T-cell (primary cell): ENCODE data around the gene MON1A. TPM values are rescaled to one million over a fixed set of nuclear protein-coding genes. Genes with fewer than 3 reads are reported as not detected.
"Not testable (repeated sequence)": the region's sequence is repeated elsewhere in the genome, so short reads cannot be mapped to it uniquely, and the experiment has no call there.

Experiments used
- ATAC-seq, 4 experiments: fragments of 200-7000 bp in 3 of 4; fragments of 150-1000 bp in 1 of 4; cut with Tn5 transposase; replicated peaks in 1 of 4; 1 replicate in 3 of 4; 2 replicates in 1 of 4; pipeline ENCODE4 v1.10.0; 2021; ENCODE audit warnings: moderate library complexity in 3 of 4, mild to moderate bottlenecking in 2 of 4, moderate number of reproducible peaks in 1 of 4
- CTCF ChIA-PET, 2 donors: fragments of 300-600 bp; sonication (Branson Sonifier 250); formaldehyde crosslinking; loops; one replicate each; lab custom pipeline; 2022; ENCODE audit warnings: antibody characterized with exemption in 2 of 2; lab: Charles Lee
- POLR2A ChIA-PET, 2 donors: fragments of 300-600 bp; sonication (Branson Sonifier 250); formaldehyde crosslinking; loops; one replicate each; lab custom pipeline; 2022; ENCODE audit warnings: antibody characterized with exemption in 2 of 2; lab: Charles Lee
- DNase-seq, 35 experiments: peaks; one replicate each; pipeline versions ENCODE4 v3.0.0 to v3.0.0-alpha.2; 2013 to 2023
- H3K27ac ChIP-seq: one replicate; pipeline ENCODE4 v1.5.1; 2013; ENCODE audit warnings: low read length
- H3K27me3 ChIP-seq, 2 experiments: replicated peaks in 1 of 2; 1 replicate in 1 of 2; 2 replicates in 1 of 2; pipeline versions ENCODE4 v1.6.1 to v1.7.0; 2013; ENCODE audit warnings: low read length in 1 of 2, mixed read lengths in 1 of 2; ENCODE audit not compliant: control insufficient read depth in 2 of 2, insufficient read depth in 2 of 2; ENCODE audit errors: extremely low read depth in 1 of 2
- H3K36me3 ChIP-seq, 2 donors: 1 replicate in 1 of 2; 2 replicates in 1 of 2; pipeline versions ENCODE4 v1.6.1 to v1.7.0; 2013; ENCODE audit warnings: low read length in 1 of 2; ENCODE audit not compliant: control insufficient read depth in 2 of 2, insufficient read depth in 1 of 2; ENCODE audit errors: extremely low read depth in 1 of 2
- H3K4me1 ChIP-seq, 2 experiments: 1 replicate in 1 of 2; 2 replicates in 1 of 2; pipeline versions ENCODE4 v1.6.1 to v1.7.0; 2013; ENCODE audit warnings: low read length in 2 of 2, mixed read lengths in 1 of 2; ENCODE audit not compliant: insufficient read depth in 2 of 2, control insufficient read depth in 1 of 2; ENCODE audit errors: extremely low read depth in 1 of 2
- H3K4me3 ChIP-seq, 2 donors: 1 replicate in 1 of 2; 2 replicates in 1 of 2; pipeline versions ENCODE4 v1.5.1 to v1.7.0; 2013; ENCODE audit warnings: mild to moderate bottlenecking in 2 of 2, low read length in 1 of 2, moderate library complexity in 1 of 2; ENCODE audit not compliant: control insufficient read depth in 1 of 2; ENCODE audit errors: extremely low read depth in 1 of 2
- H3K9me3 ChIP-seq: 2 replicates; pipeline ENCODE4 v1.7.0; 2013
- H3K27ac Mint-ChIP-seq, 2 donors: one replicate each; pipeline ENCODE4 v1.8.0; 2020 to 2021; ENCODE audit warnings: mild to moderate bottlenecking in 2 of 2, mixed read lengths in 2 of 2
- H3K27me3 Mint-ChIP-seq, 2 donors: one replicate each; pipeline ENCODE4 v1.8.0; 2021 to 2022; ENCODE audit warnings: mixed read lengths in 2 of 2
- H3K36me3 Mint-ChIP-seq: one replicate; pipeline ENCODE4 v1.8.0; 2021; ENCODE audit warnings: mixed read lengths
- H3K4me1 Mint-ChIP-seq, 3 donors: one replicate each; pipeline ENCODE4 v1.8.0; 2020 to 2022; ENCODE audit warnings: mixed read lengths in 3 of 3, mild to moderate bottlenecking in 1 of 3
- H3K4me3 Mint-ChIP-seq, 3 donors: one replicate each; pipeline ENCODE4 v1.8.0; 2020 to 2022; ENCODE audit warnings: mild to moderate bottlenecking in 3 of 3, mixed read lengths in 3 of 3, moderate library complexity in 3 of 3
- H3K9me3 Mint-ChIP-seq, 3 donors: one replicate each; pipeline ENCODE4 v1.8.0; 2020 to 2022; ENCODE audit warnings: mixed read lengths in 3 of 3
- WGBS: methylation state at CpG from one replicate; pipeline ENCODE4 v1.1.5; 2013; ENCODE audit warnings: missing lambda C conversion rate; ENCODE audit not compliant: insufficient coverage; 5-methylcytosine and 5-hydroxymethylcytosine counted together
- total RNA-seq, 35 experiments: library from RNA in 6 of 35; stranded (reverse) in 6 of 35; fragments of 120-200 nt in 1 of 35; gene quantifications; one replicate each; pipeline versions ENCODE4 v1.2.1 to v1.2.4 and lab custom pipeline; 2013 to 2026

The MON1A gene
- total RNA-seq, 5 donors from 2014 or later (not counting 1 experiment from before 2014, with no cell fraction given): 5.4 to 15.0 (median 11.7) TPM

DNA sequence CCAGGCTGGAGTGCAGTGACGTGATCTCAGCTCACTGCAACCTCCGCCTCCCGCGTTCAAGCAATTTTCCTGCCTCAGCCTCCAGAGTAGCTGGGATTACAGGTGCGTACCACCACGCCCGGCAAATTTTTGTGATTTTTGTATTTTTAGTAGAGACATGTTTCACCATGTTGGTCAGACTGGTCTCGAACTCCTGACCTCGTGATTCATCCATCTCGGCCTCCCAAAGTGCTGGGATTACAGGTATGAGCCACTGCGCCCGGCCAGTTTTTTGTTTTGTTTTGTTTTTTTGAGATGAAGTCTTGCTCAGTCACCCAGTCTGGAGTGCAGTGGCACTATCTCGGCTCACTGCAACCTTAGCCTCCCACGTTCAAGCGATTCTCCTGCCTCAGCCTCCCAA lies 2.7 kb upstream of the MON1A start:
- H3K4me3 ChIP-seq, H3K9me3 Mint-ChIP-seq, DNase-seq, H3K9me3 ChIP-seq, H3K36me3 ChIP-seq, H3K4me3 Mint-ChIP-seq, H3K36me3 Mint-ChIP-seq, H3K27ac Mint-ChIP-seq, H3K27ac ChIP-seq, H3K27me3 Mint-ChIP-seq, POLR2A ChIA-PET, H3K27me3 ChIP-seq, ATAC-seq: not testable (repeated sequence)
- H3K4me1 ChIP-seq: peaks cover 2 to 26% of the 10 kb centered on the region in 2 experiments
- CTCF ChIA-PET: interaction anchor here in 1 of 2 donors (0.7 to 1.1 kb wide), 3 partner anchors 88 to 593 kb away, joined by 3 read pairs; partner anchors contain the start of gene USP4
- H3K4me1 Mint-ChIP-seq: peaks cover 21 to 27% (median 22%) of the 10 kb centered on the region in 3 donors
- 96% methylated on average over 11 of the region's 15 CpGs for WGBS

DNA sequence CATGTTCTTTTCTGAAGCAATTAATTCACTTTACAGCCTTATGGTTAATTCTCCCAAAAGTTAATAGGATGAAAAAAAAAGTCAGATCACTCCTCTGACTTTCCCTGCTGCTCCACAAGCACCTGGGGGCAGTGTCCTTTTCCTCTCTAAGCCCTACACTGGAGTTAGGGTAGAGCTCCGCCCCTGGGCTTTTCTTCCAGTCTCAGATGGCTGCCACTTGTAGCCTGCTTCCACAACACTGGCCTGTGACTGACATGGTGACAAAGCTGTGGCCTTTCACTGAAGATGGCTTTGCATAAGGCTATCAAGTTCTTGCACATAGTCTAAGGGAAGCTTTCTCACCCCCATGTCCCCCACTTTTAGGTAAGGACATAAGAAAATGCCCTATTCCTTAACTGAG lies 1.3 kb upstream of the MON1A start:
- peak overlapping the region; percentile 58 to 62 for H3K27ac Mint-ChIP-seq
- Histone ChIP-seq H3K4me3 (no peak overlapping the region), H3K27me3 (no peaks in the 10 kb centered on the region), H3K4me1 (peaks cover 2 to 26% of the 10 kb centered on the region in 2 experiments), H3K36me3 (no peaks in the 10 kb centered on the region), H3K27ac (no peak overlapping the region), H3K9me3 (no peaks in the 10 kb centered on the region)
- POLR2A ChIA-PET: no interaction called here
- H3K36me3 Mint-ChIP-seq: peaks cover under 1% of the 10 kb centered on the region
- H3K4me3 Mint-ChIP-seq: peak overlapping the region in 2 of 3 donors; percentile 21 to 52
- H3K27me3 Mint-ChIP-seq: no peaks in the 10 kb centered on the region
- 100% methylated on average over 1 of the region's 1 CpG for WGBS
- no peaks in the 10 kb centered on the region for H3K9me3 Mint-ChIP-seq
- CTCF ChIA-PET: interaction anchor here in 1 of 2 donors (0.6 kb wide), 2 partner anchors 16 to 211 kb away, joined by 3 to 6 read pairs; no protein-coding TSS in a partner anchor
- peaks cover 21 to 34% (median 26%) of the 10 kb centered on the region in 3 donors for H3K4me1 Mint-ChIP-seq
- DNase-seq (no peak), ATAC-seq (no peak)

DNA sequence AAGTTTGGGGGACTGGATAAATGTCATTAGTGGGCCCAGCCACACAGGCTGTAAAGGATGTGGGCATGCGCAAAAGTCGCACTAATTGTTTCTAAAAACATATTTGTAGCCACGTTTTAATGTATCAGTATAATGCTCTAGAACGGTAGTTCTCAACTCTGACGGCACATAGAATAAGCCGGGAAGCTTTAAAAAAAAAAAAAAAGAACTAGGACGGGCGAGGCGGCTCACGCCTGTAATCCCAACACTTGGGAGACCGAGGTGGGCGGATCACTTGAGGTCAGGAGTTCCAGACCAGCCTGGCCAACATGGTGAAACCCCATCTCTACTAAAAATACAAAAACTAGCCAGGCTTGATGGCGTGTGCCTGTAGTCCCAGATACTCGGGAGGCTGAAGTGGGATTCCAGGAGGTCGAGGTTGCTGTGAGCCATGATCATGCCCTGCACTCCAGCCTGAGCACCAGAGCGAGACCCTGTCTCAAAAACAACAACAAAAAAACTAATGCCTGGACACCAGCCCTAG lies 618 bp upstream of the MON1A start:
- DNase-seq (no peak), ATAC-seq (no peak)
- CTCF ChIA-PET: interaction anchor here (0.6 to 1.8 kb wide), 4 partner anchors 10 to 1853 kb away, joined by 3 to 7 read pairs (median 4); partner anchors contain the start of gene RBM6 (in 1 of the 2)
- Mint-ChIP-seq H3K9me3 (no peaks in the 10 kb centered on the region), H3K4me1 (peaks cover 21 to 36% (median 28%) of the 10 kb centered on the region in 3 donors), H3K4me3 (peak overlapping the region; percentile 75 to 83 (median 83)), H3K36me3 (peaks cover 2% of the 10 kb centered on the region), H3K27ac (peak overlapping the region; percentile 88 to 89), H3K27me3 (no peaks in the 10 kb centered on the region)
- Histone ChIP-seq H3K9me3 (no peaks in the 10 kb centered on the region), H3K4me3 (peak overlapping the region; percentile 81 to 93), H3K27me3 (no peaks in the 10 kb centered on the region), H3K27ac (peak overlapping the region; percentile 54), H3K36me3 (no peaks in the 10 kb centered on the region), H3K4me1 (peaks cover 2 to 26% of the 10 kb centered on the region in 2 experiments)
- 80% methylated on average over 8 of the region's 16 CpGs for WGBS
- POLR2A ChIA-PET: interaction anchor here (0.6 to 1.1 kb wide), 4 partner anchors 9 to 369 kb away, joined by 3 to 6 read pairs (median 4); partner anchors contain the start of gene RBM6 (in 2 of the 2)

DNA sequence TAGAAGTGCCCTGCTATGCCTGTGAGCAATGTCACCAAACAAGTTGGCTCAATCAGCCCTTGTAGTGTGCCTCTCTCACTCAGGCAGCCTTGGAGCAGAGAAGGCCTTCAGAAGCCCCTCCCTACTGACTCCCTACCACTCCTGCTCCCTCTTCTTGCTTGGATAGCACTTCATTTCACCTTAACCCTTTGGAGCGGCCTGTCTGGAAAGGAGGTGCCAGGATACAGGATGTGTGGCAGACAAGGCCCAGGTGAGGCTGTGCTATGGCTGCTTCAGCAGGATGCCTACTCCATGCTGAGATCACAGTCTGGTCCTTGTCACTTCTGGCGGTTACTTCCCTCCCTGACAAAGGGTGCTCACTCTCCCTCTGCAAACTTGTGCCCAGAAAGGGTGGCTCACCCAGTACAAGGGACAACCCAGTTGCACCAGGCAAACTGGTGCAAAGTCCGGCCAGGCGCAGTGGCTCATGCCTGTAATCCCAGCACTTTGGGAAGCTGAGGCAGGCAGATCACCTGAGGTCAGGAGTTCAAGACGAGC lies 1.1 kb downstream of the MON1A start:
- Histone ChIP-seq H3K4me3 (no peak overlapping the region), H3K9me3 (no peaks in the 10 kb centered on the region), H3K4me1 (peaks cover 2 to 26% of the 10 kb centered on the region in 2 experiments), H3K36me3 (no peaks in the 10 kb centered on the region), H3K27ac (peak overlapping the region; percentile 12), H3K27me3 (no peaks in the 10 kb centered on the region)
- ATAC-seq (no peak), DNase-seq (no peak)
- Mint-ChIP-seq H3K36me3 (peaks cover 7% of the 10 kb centered on the region), H3K9me3 (no peaks in the 10 kb centered on the region), H3K27ac (peak overlapping the region; percentile 55 to 89), H3K27me3 (no peaks in the 10 kb centered on the region), H3K4me1 (peaks cover 21 to 36% (median 28%) of the 10 kb centered on the region in 3 donors), H3K4me3 (peak overlapping the region; percentile 75 to 83 (median 83))
- ChIA-PET POLR2A (no interaction called here), CTCF (interaction anchor here in 1 of 2 donors (0.6 to 1.8 kb wide), 3 partner anchors 12 to 126 kb away, joined by 6 to 7 read pairs (median 6); partner anchors contain the start of genes INKA1 and RBM6)
- 97% methylated on average over 3 of the region's 5 CpGs for WGBS

DNA sequence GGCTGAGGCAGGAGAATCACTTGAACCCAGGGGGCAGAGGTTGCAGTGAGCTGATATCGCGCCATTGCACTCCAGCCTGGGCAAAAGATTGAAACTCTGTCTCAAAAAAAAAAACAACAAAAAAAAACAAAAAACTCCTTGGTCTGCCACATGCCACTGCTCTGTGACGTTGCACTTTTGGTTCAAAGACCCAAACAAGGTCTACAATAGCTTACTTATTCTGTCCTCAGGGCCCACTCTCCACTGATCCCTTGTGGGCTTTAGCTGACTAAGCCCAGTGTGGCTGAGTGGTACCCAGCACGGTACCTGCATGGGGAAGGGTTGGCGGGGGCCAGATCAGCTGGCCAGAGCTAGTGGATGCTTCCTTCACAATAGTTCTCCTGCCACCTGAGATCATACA lies 1.8 kb downstream of the MON1A start:
- WGBS: 86% methylated on average over 2 of the region's 5 CpGs
- POLR2A ChIA-PET: no interaction called here

DNA sequence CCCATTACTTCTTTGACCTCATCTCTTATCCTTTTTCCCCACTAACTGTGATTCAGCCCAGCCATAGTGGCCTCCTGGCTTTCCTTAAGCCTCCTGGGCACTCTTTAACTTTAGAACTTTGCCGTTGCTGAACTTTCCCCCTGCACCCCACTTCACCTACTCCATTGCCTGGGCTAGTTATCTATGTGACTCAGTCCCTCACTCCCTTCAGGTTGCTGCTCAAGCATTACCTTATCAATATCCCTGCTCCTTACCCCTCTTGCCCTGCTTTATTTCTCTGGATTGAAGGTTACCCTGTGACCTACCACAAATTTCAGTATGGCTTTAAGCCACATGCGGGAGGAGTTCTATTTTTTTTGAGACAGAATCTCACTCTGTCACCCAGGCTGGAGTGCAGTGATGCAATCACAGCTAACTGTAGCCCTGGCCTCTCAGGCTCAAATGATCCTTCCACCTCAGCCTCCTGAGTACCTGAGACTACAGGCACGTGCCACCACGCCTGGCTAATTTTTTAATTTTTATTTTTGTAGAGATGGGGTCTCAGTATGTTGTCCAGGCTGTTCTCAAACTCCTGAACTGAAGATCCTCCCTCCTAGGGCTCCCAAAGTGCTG lies 3.4 kb downstream of the MON1A start:
- ChIA-PET POLR2A (interaction anchor here in 1 of 2 donors (0.6 kb wide), 1 partner anchor 12 kb away, joined by 5 read pairs; no protein-coding TSS in a partner anchor), CTCF (no interaction called here)
- no peaks in the 10 kb centered on the region for H3K27me3 Mint-ChIP-seq
- no peaks in the 10 kb centered on the region for H3K9me3 Mint-ChIP-seq
- H3K4me3 Mint-ChIP-seq: no peak overlapping the region
- Histone ChIP-seq H3K27ac (no peak overlapping the region), H3K27me3 (no peaks in the 10 kb centered on the region), H3K4me1 (peaks cover 2 to 26% of the 10 kb centered on the region in 2 experiments), H3K4me3 (no peak overlapping the region), H3K9me3 (no peaks in the 10 kb centered on the region), H3K36me3 (no peaks in the 10 kb centered on the region)
- DNase-seq (no peak), ATAC-seq (no peak)
- WGBS: 93% methylated on average over 2 of the region's 4 CpGs
- peaks cover 21 to 34% (median 27%) of the 10 kb centered on the region in 3 donors for H3K4me1 Mint-ChIP-seq
- H3K36me3 Mint-ChIP-seq: peaks cover 7% of the 10 kb centered on the region
- no peak overlapping the region for H3K27ac Mint-ChIP-seq

More for the DNA sequence above, 1.8 kb downstream of the MON1A start:
- Histone ChIP-seq H3K9me3 (no peaks in the 10 kb centered on the region), H3K27ac (no peak overlapping the region), H3K36me3 (no peaks in the 10 kb centered on the region), H3K4me1 (peaks cover 2 to 26% of the 10 kb centered on the region in 2 experiments), H3K4me3 (no peak overlapping the region), H3K27me3 (no peaks in the 10 kb centered on the region)
- CTCF ChIA-PET: interaction anchor here in 1 of 2 donors (0.6 kb wide), 1 partner anchor 50 kb away, joined by 6 read pairs; no protein-coding TSS in a partner anchor
- Mint-ChIP-seq H3K4me3 (peak overlapping the region in 2 of 3 donors; percentile 83), H3K27me3 (no peaks in the 10 kb centered on the region), H3K9me3 (no peaks in the 10 kb centered on the region), H3K4me1 (peaks cover 21 to 36% (median 28%) of the 10 kb centered on the region in 3 donors), H3K36me3 (peaks cover 7% of the 10 kb centered on the region), H3K27ac (peak overlapping the region; percentile 1 to 39)
- ATAC-seq (no peak), DNase-seq (no peak)
